ENCODE data around the gene EFCAB11. TPM values are rescaled to one million over a fixed set of nuclear protein-coding genes. Genes with fewer than 3 reads are reported as not detected.

The EFCAB11 gene
- total RNA-seq, 4 donors from 2014 or later, result 3.3 to 15.6 (median 6.9) TPM

DNA sequence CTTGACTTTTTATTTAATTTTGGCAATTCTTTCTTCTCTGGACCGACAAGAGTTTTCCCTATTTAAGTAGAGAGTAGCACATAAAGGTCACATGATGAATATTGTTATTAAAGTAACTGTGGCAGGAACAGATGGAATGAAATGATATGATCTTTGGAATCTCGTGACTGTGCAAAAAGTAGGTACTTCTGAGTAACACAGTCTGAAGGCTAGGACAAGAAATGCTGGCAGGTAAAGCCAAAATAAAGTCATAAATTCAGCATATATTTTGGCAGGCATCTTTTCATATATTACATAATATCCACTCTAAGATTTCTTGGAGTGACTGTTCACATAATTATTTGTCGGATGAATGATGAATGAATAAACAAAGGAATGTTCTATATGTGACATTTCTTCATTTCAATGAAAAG is 121.4 kb downstream of the EFCAB11 start:
- no peaks in the 10 kb centered on the region for H3K27me3 ChIP-seq
- no peak overlapping the region for H3K27ac ChIP-seq
- H3K36me3 ChIP-seq, result no peaks in the 10 kb centered on the region
- H3K4me1 ChIP-seq, result no peaks in the 10 kb centered on the region
- no peak for TF ChIP-seq CTCF (IDR thresholded peaks at IDR 0.05)
- no peak for TF ChIP-seq POLR2A (IDR thresholded peaks at IDR 0.05)
- H3K4me3 ChIP-seq, result no peak overlapping the region
- no peaks in the 10 kb centered on the region for H3K9me3 ChIP-seq
- no peak for DNase-seq

- H3K9me3 ChIP-seq, result no peaks in the 10 kb centered on the region
- no peak overlapping the region for H3K27ac ChIP-seq
- H3K27me3 ChIP-seq, result no peaks in the 10 kb centered on the region
- H3K4me3 ChIP-seq, result no peak overlapping the region
- no peaks in the 10 kb centered on the region for H3K4me1 ChIP-seq
- no peak for DNase-seq
- TF ChIP-seq CTCF (IDR thresholded peaks at IDR 0.05) (no peak), POLR2A (IDR thresholded peaks at IDR 0.05) (no peak)
- H3K36me3 ChIP-seq, result no peaks in the 10 kb centered on the region
These were observed 125.9 kb downstream of the EFCAB11 start for GRCh38 chr14:89828471-89829165.

DNA sequence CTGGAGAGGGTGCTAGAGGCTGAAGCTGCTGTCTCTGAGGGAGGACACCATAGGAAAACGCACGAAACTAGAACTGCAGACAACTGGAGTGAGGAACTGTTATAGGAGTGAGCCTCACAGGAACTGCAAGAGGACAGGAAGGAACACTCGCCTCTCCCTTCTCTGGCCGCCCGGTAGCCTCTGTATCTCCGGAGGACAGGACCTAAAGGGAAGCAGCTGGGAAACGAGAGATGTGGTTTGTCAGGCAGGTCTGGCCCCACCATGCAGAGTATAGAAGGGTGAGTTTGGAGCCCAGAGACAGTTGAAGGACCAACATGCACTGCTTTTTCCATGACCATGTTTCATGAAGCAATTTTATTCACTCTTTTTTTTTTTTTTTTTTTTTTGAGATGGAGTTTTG is 127.3 kb downstream of the EFCAB11 start:
- Histone ChIP-seq H3K4me3 (no peak overlapping the region), H3K9me3 (no peaks in the 10 kb centered on the region), H3K27me3 (no peaks in the 10 kb centered on the region), H3K36me3 (no peaks in the 10 kb centered on the region), H3K4me1 (no peaks in the 10 kb centered on the region), H3K27ac (no peak overlapping the region)
- DNase-seq, result no peak
- TF ChIP-seq CTCF (IDR thresholded peaks at IDR 0.05) (no peak), POLR2A (IDR thresholded peaks at IDR 0.05) (no peak)

DNA sequence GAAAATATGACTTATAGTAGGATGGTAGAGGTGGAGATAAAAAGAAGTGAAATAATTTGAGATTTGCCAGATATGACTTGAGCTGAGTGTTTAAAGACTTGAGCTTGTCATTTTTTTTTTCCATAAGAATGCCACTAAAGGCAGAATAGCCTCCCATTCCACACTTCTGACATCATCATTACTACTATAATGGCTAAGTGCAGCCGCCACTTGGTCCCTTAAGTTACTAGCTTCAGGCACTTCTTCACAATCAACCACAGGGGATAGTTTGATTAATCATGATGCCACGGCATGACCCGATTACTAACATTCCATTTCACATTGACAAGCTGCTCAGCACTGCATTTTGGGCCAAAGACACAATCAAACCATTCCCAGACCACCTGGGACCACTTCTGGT is 127.9 kb downstream of the EFCAB11 start:
- H3K27me3 ChIP-seq, result no peaks in the 10 kb centered on the region
- H3K27ac ChIP-seq, result no peak overlapping the region
- H3K36me3 ChIP-seq, result no peaks in the 10 kb centered on the region
- TF ChIP-seq CTCF (IDR thresholded peaks at IDR 0.05) (no peak), POLR2A (IDR thresholded peaks at IDR 0.05) (no peak)
- no peaks in the 10 kb centered on the region for H3K4me1 ChIP-seq
- H3K9me3 ChIP-seq, result no peaks in the 10 kb centered on the region
- H3K4me3 ChIP-seq, result no peak overlapping the region
- DNase-seq, result no peak

DNA sequence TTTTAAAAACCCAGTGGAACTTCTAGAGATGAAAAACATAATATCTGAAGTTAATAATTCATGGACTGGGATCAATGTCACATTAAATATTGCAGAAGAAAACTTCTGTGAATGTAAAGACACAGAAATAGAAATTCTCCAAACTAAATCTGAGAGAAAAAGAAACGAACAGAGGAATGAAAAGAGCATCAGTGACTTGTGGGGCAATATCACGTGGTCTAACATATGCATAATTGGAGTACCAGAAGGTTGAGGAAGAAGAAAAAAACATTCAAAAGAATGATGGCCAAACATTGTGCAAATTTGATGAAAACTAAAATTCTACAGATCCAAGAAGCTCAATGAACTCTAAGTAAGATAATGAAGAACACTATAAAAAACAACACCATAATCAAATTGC is 130.8 kb downstream of the EFCAB11 start:
- H3K27me3 ChIP-seq, result no peaks in the 10 kb centered on the region
- H3K4me1 ChIP-seq, result no peaks in the 10 kb centered on the region
- H3K36me3 ChIP-seq, result no peaks in the 10 kb centered on the region
- no peak overlapping the region for H3K27ac ChIP-seq
- H3K4me3 ChIP-seq, result no peak overlapping the region
- no peak for TF ChIP-seq POLR2A (IDR thresholded peaks at IDR 0.05)
- TF ChIP-seq CTCF (IDR thresholded peaks at IDR 0.05), result no peak
- no peak for DNase-seq
- H3K9me3 ChIP-seq, result no peaks in the 10 kb centered on the region

DNA sequence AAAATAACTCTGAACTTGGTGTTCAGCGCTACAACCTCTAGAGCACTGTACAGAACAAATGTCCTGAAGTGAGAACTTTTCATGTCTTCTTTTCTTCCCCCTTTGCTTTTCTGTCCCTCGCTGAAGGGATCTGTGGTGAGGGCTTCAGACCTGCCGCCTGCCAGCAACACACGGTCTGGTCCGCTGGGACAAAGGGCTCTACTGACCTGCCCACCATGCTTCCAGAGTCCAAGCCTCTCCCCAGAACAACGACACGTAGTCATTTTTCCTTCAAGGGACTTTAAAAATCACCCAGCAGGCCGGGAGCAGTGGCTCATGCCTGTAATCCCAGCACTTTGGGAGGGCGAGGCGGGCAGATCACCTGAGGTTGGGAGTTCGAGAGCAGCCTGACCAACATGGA is 140.4 kb downstream of the EFCAB11 start:
- DNase-seq, result no peak
- H3K4me1 ChIP-seq, result no peaks in the 10 kb centered on the region
- H3K36me3 ChIP-seq, result no peaks in the 10 kb centered on the region
- TF ChIP-seq CTCF (IDR thresholded peaks at IDR 0.05) (no peak), POLR2A (IDR thresholded peaks at IDR 0.05) (no peak)
- H3K4me3 ChIP-seq, result no peak overlapping the region
- no peaks in the 10 kb centered on the region for H3K27me3 ChIP-seq
- no peaks in the 10 kb centered on the region for H3K9me3 ChIP-seq
- no peak overlapping the region for H3K27ac ChIP-seq
